Measurements from ENCODE around the gene NAMPT.
"Not testable (repeated sequence)": the region's sequence is repeated elsewhere in the genome, so short reads cannot be mapped to it uniquely, and the experiment has no call there.

Gene NAMPT

GRCh38 chr7:106327538-106328481 lies 43.0 kb upstream of the NAMPT start:
- ChIA-PET POLR2A (no interaction called here), CTCF (interaction anchor here (0.9 kb wide), 1 partner anchor 11 kb away, joined by 3 read pairs; no protein-coding TSS in a partner anchor)
- no peak for DNase-seq (ENCODE audit: extremely low spot score)
- TF ChIP-seq CTCF (IDR thresholded peaks at IDR 0.05; ENCODE audit: control extremely low read depth, extremely low read depth, low read depth, missing control alignments), result no peak

DNA sequence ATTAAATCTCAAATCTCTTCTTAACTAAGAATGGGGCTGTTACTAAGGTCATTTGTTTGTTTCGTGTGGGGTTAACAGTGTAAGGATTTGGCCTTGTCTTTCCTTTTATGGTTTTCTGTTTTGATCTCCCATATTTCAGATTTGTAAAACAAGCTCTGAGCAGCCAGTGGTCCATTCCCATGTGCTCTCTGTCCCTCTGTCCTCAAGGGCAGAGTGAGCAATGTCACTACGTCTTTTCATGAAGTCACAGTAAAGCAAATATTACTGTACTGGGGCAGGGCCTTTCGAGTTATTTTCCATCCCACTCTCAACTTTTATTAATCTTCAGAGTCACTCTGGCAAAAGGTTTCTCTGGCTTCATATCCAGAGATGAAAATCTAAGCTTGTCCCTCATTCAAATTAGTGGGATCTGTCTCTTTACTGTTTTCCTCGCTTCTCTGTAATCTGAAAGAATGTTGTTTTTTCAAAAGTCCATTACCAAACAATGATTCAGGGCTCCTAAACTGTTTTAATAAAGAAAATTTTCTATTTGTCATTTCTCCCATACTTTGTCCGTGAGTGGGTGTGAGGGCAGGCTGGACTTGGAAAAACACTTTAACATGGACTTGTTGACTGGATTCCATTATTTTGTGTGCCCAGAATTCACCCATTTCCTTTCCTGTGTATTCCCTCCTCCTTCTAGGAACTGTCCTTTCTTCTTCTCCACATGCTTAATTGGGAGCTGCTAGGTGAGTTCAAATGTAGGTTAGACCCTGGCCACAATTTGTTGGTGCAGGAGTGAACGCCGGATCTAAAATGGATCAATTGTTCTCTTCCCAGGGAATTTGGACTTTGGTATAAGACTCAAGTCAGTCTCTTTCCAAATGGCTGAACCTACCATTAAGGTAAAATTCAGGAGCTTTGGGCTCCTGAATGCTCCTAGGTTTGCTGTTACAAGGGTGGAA lies 42.1 kb upstream of the NAMPT start:
- DNase-seq (ENCODE audit: extremely low spot score), result no peak
- ChIA-PET POLR2A (no interaction called here), CTCF (interaction anchor here (0.9 to 1.6 kb wide), 5 partner anchors 10 to 24 kb away, joined by 3 to 4 read pairs (median 3); no protein-coding TSS in a partner anchor)
- TF ChIP-seq CTCF (IDR thresholded peaks at IDR 0.05; ENCODE audit: control extremely low read depth, extremely low read depth, low read depth, missing control alignments), result no peak

GRCh38 chr7:106324509-106324908 lies 39.7 kb upstream of the NAMPT start:
- POLR2A ChIA-PET; DNase-seq (ENCODE audit: extremely low spot score); CTCF ChIA-PET: not testable (repeated sequence)

DNA sequence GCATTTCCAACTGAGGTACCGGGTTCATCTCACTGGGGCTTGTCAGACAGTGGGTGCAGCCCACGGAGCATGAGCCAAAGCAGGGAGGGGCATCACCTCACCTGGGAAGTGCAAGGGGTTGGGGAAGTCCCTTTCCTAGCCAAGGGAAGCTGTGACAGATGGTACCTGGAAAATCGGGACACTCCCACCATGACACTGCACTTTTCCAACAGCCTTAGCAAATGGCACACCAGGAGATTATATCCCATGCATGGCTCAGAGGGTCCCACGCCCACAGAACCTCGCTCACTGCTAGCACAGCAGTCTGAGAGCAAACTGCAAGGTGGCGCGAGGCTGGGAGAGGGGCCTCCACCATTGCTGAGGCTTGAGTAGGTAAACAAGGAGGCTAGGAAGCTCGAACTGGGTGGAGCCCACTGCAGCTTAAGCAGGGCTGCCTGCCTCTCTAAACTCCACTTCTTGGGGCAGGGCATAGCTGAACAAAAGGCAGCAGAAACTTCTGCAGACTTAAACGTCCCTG lies 35.5 kb upstream of the NAMPT start:
- POLR2A ChIA-PET; DNase-seq (ENCODE audit: extremely low spot score): not testable (repeated sequence)
- CTCF ChIA-PET, result interaction anchor here (6.2 kb wide), 1 partner anchor 12 kb away, joined by 25 read pairs; no protein-coding TSS in a partner anchor

GRCh38 chr7:106318482-106318881 lies 33.7 kb upstream of the NAMPT start:
- DNase-seq (ENCODE audit: extremely low spot score), result no peak
- ChIA-PET CTCF (interaction anchor here (0.8 to 6.2 kb wide), 2 partner anchors 14 kb away, joined by 3 to 25 read pairs; no protein-coding TSS in a partner anchor), POLR2A (no interaction called here)
- no peak for TF ChIP-seq CTCF (IDR thresholded peaks at IDR 0.05; ENCODE audit: control extremely low read depth, extremely low read depth, low read depth, missing control alignments)

DNA sequence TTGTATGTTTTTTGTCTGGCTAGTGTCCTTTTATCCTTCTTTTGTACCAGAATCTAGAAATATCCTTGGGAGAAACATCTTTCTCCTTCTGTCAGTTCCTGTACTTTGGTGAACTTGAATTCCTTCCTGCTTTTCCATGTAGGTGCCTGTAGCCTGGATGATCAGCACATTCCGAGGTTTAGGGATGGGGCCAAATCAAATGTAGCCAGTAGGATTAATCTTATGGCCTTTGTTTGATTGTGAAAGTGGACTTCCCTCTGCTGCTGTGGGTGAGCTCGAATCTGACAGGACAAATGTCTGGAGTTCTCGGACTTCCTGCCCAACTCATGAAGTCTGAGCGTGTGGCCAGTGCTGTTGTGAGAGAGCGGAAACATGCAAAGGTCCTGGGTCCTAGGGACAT lies 33.2 kb upstream of the NAMPT start:
- DNase-seq (ENCODE audit: extremely low spot score), result no peak
- ChIA-PET CTCF (interaction anchor here (1.8 to 6.2 kb wide), 2 partner anchors 15 to 19 kb away, joined by 4 to 25 read pairs; no protein-coding TSS in a partner anchor), POLR2A (no interaction called here)
- TF ChIP-seq CTCF (IDR thresholded peaks at IDR 0.05; ENCODE audit: control extremely low read depth, extremely low read depth, low read depth, missing control alignments), result no peak

- POLR2A ChIA-PET, result no interaction called here
- CTCF ChIA-PET, result interaction anchor here (0.7 to 6.2 kb wide), 3 partner anchors 10 to 20 kb away, joined by 3 to 25 read pairs (median 4); no protein-coding TSS in a partner anchor
- no peak for DNase-seq (ENCODE audit: extremely low spot score)
- TF ChIP-seq CTCF (IDR thresholded peaks at IDR 0.05; ENCODE audit: control extremely low read depth, extremely low read depth, low read depth, missing control alignments), result no peak
Observed at GRCh38 chr7:106316947-106317346, 32.2 kb upstream of the NAMPT start.
